ENCODE data around the gene SRPK2. TPM values are rescaled to one million over a fixed set of nuclear protein-coding genes. Genes with fewer than 3 reads are reported as not detected.

Gene SRPK2
- total RNA-seq, result 10 to 100 TPM; 39.6 to 66.9 (median 45.6) TPM

GRCh38 chr7:105388356-105389087, at the start of gene SRPK2:
SRPK2 (minus strand) TSS chr7:105388921.
- TF ChIP-seq CTCF (IDR thresholded peaks at IDR 0.05; ENCODE audit: low read depth), result no peak

DNA sequence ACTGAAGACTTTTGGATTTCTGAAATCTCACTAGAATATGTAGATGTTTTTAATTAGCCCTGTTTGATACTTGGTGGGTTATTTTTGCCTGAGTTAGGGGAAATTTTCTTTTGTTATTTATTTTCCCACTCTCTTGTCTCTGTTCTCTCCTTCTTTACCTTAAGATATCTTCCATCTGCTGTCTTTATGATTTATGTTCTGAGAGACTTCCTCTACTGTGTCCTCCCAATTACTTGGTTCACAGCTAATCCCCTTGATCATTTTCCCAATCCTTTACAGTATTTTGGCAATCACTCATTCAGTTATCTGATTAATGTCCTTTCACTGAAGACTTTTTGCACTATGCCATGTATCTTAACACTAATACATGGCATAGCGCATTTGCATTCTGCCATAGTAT, 49.5 kb upstream of the SRPK2 start:
- TF ChIP-seq CTCF (IDR thresholded peaks at IDR 0.05; ENCODE audit: low read depth), result no peak

GRCh38 chr7:105429746-105430612, 41.3 kb upstream of the SRPK2 start:
- no peak for TF ChIP-seq CTCF (IDR thresholded peaks at IDR 0.05; ENCODE audit: low read depth)

GRCh38 chr7:105426606-105427146, 38.0 kb upstream of the SRPK2 start:
- TF ChIP-seq CTCF (IDR thresholded peaks at IDR 0.05; ENCODE audit: low read depth), result no peak

DNA sequence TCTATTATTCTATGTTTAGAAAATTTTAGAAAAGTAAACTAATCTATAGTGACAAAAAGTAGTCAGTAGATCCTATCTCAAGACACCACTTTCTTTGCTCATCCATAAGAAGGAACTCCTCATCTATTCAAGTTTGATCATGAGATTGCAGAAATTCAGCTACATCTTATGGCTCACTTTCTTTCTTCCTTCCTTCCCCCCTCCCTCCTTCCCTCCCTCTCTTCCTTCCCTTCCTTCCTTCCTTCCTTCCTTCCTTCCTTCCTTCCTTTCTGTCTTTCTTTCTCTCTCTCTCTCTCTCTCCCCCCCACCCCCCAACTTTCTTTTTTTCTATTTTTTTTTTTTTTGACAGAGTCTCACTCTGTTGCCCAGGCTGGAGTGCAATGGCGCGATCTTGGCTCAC, 35.3 kb upstream of the SRPK2 start:
- TF ChIP-seq CTCF (IDR thresholded peaks at IDR 0.05; ENCODE audit: low read depth), result no peak

DNA sequence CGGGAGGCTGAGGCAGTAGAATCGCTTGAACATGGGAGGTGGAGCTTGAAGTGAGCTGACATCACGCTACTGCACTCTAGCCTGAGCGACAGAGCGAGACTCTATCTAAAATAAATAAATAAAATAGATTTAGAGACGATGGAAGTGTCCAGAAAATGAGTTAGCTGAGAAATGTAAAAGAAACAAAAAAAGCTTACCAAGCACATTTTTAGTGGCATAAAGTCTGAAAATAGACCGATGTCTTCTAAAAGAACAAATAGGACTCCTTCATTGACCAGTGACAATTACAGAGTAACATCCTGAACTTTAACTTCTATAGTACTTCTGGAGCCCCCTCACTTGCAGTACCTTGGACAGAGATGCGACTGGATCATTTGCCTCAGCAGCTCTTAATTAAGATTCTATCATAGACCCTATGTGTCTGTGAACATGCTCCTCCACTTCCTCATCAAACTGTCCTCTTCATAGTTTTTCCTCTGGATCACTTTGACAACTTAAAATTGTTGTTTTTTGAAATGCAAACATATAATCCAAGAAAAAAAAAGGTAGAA, 25.2 kb upstream of the SRPK2 start:
- no peak for TF ChIP-seq CTCF (IDR thresholded peaks at IDR 0.05; ENCODE audit: low read depth)

All from subcutaneous adipose tissue (tissue), 4 donors.